ENCODE results near the gene ATP1A2. TPM values are rescaled to one million over a fixed set of nuclear protein-coding genes. Genes with fewer than 3 reads are reported as not detected.

ATP1A2 gene
- total RNA-seq, 2 experiments from 2014 or later: not detected

DNA sequence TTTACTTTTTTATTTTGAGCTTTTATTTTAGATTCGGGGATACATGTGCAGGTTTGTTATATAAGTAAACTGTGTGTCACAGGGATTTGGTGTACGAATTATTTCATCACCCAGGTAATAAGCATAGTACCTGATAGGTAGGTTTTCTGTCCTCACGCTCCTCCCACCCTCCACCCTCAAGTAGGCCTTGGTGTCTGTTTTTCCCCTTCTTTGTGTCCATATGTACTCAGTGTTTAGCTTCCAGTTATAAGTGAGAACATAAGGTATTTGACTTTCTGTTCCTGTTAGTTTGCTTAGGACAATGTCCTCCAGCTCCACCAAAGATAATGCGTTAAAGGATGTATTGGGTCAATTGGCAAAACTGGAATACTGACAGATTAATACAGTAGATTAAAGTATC lies 41.6 kb downstream of the ATP1A2 start:
- Mint-ChIP-seq H3K9me3 (no peaks in the 10 kb centered on the region), H3K4me3 (no peak overlapping the region), H3K27me3 (no peaks in the 10 kb centered on the region), H3K36me3 (no peaks in the 10 kb centered on the region), H3K27ac (no peak overlapping the region), H3K4me1 (no peaks in the 10 kb centered on the region)
- no peak for DNase-seq

DNA sequence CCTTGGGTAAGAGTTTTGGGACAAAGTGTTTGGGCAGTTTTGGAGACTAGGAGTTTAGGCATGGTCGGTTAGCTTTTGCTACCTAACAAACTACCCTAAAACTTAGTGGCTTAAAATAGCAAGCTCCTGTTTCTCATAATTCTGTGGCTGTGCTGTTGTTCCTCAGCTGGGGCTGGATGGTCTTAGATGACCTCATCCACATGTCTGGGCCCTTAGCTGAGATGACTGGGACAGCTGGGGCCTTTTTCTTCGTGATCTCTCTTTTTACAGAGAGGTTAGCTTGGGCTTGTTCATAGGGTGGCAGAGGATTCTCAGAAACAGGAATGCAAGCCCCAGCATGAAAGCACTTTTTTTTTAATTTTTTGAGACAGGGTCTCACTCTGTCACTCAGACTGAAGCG lies 42.5 kb downstream of the ATP1A2 start:
- H3K27me3 Mint-ChIP-seq: no peaks in the 10 kb centered on the region
- no peak overlapping the region for H3K4me3 Mint-ChIP-seq
- no peaks in the 10 kb centered on the region for H3K4me1 Mint-ChIP-seq
- H3K9me3 Mint-ChIP-seq: no peaks in the 10 kb centered on the region
- H3K27ac Mint-ChIP-seq: no peak overlapping the region
- no peak for DNase-seq
- H3K36me3 Mint-ChIP-seq: no peaks in the 10 kb centered on the region

DNA sequence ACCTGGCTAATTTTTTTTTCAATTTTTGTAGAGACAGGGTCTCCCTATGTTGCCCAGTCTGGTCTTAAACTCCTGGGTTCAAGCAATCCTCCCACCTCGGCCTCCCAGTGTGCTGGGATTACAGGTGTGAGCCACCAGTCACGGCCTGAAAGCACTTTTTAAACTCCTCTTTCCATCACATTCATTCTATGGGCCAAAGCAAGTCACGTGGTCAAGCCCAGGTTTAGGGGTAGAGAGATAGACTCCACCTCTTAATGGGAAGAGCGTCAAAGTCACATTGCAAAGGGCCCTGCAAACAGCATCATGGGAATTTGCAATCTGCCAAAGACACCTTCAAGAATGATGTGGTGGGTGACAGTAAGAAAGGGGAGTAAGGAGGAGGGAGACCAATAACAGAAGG lies 43.0 kb downstream of the ATP1A2 start:
- no peaks in the 10 kb centered on the region for H3K9me3 Mint-ChIP-seq
- no peak overlapping the region for H3K4me3 Mint-ChIP-seq
- H3K27me3 Mint-ChIP-seq: peaks cover 4% of the 10 kb centered on the region

DNA sequence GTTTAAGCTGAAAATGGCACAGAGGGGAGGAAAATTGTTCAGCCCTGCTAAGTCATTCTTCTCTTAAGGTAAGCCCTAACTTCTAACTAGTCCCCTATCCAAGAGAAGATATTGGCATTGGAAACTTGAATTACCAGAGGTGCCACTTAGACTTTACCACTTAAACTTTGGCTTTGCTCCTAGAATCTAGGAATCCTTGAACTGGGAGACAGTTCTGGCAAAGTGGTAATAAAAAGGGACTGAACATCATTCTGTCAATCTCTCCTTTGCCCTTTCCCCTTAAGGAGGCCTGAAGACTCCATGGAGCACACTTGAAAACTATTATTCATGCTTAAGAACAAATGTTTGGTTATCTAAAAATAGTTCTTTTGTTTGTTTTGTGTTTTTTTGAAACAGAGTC lies 44.3 kb downstream of the ATP1A2 start:
- DNase-seq: no peak
- Mint-ChIP-seq H3K9me3 (no peaks in the 10 kb centered on the region), H3K27me3 (peaks cover 10% of the 10 kb centered on the region), H3K27ac (no peak overlapping the region), H3K36me3 (no peaks in the 10 kb centered on the region), H3K4me3 (no peak overlapping the region), H3K4me1 (no peaks in the 10 kb centered on the region)

More for the DNA sequence above, 43.0 kb downstream of the ATP1A2 start:
- no peak for DNase-seq
- H3K4me1 Mint-ChIP-seq: no peaks in the 10 kb centered on the region
- H3K36me3 Mint-ChIP-seq: no peaks in the 10 kb centered on the region
- H3K27ac Mint-ChIP-seq: no peak overlapping the region

DNA sequence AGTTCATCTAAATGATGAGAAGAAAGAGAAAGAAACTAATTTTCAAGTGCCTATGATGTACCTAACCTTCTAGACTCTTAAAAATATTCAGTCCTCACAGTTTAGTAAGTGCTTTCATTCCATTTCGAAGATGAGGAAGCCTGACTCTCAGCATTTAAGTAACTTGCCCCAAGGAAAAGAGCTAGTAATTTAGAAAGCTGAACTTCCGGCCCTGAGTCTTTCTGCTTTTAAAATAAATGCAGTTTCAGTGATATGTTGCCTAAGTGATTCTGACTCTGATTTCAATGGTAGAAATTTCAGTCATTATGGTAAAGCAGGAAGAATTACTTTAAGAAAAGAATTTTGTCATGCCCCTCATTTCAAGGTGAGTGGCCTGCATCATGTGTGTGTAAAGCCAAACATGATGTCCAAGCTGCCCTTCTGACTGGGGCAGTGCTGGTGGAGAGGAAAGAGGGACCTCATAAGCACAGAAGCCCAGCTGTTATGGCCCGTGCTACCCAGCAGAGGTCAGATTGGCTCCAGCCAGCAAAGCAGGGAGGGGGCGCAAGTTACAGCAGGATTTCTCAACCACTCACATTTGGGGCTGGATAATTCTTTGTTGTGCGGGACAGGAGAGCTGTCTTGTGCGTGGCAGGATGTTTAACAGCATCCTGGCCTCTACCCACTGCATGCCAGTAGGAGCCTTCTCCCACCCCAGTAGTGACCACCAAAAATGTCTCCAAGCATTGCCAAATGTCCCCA lies 46.6 kb downstream of the ATP1A2 start:
- DNase-seq: no peak
- Mint-ChIP-seq H3K27ac (no peak overlapping the region), H3K4me1 (peaks cover 6% of the 10 kb centered on the region), H3K9me3 (no peaks in the 10 kb centered on the region), H3K36me3 (no peaks in the 10 kb centered on the region), H3K4me3 (no peak overlapping the region), H3K27me3 (peaks cover 15% of the 10 kb centered on the region)

DNA sequence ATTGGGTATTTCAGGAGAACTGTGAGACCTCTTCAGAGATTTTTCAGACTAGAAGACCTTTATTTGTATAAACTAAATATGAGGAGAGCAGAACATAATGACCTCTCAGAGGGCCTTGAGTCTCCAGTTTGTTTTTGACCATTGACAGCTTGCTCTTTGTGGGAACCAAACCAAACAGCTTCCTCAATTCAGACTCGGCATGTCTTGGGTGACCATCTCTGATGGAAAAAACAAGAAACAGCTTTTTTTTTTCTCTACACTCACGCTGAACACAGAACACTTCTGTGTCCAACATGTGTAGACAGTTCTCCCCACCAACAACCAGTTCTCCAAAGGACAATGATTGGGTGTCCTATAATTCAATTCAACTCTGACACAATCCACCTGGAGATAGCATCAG lies 47.4 kb downstream of the ATP1A2 start:
- Mint-ChIP-seq H3K4me3 (no peak overlapping the region), H3K36me3 (no peaks in the 10 kb centered on the region), H3K27ac (no peak overlapping the region), H3K27me3 (peaks cover 15% of the 10 kb centered on the region), H3K4me1 (peaks cover 13% of the 10 kb centered on the region), H3K9me3 (no peaks in the 10 kb centered on the region)
- no peak for DNase-seq

DNA sequence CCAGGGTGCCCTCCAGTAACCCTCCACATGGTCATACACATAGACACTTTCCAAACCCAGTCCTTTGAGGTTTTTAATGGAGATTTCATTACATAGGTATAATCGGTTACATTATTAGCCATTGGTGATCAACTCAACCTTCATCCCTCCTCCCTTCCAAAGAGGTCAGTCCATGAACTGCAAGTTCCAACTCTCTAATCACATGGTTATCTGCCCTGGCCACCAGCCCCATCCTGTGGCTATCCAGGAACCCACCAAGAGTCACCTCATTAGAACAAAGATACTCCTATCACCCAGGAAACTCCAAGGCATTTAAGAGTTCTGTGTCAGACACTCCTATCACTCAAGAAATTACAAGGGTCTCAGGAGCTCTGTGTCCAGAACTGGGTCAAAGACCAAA lies 48.1 kb downstream of the ATP1A2 start:
- Mint-ChIP-seq H3K36me3 (no peaks in the 10 kb centered on the region), H3K4me1 (peaks cover 14% of the 10 kb centered on the region), H3K4me3 (no peak overlapping the region), H3K27ac (no peak overlapping the region), H3K27me3 (peaks cover 15% of the 10 kb centered on the region), H3K9me3 (no peaks in the 10 kb centered on the region)
- no peak for DNase-seq

DNA sequence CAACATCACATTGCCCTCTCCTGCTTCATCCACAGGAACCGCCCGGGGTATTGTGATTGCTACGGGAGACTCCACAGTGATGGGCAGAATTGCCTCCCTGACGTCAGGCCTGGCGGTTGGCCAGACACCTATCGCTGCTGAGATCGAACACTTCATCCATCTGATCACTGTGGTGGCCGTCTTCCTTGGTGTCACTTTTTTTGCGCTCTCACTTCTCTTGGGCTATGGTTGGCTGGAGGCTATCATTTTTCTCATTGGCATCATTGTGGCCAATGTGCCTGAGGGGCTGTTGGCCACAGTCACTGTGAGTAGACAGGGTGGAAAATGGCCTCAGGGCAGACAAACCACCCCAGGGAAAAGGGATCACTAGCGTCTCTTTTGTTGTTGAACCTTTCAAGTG lies 48.6 kb downstream of the ATP1A2 start:
- H3K27ac Mint-ChIP-seq: no peak overlapping the region
- H3K9me3 Mint-ChIP-seq: no peaks in the 10 kb centered on the region
- peaks cover 19% of the 10 kb centered on the region for H3K27me3 Mint-ChIP-seq
- H3K4me3 Mint-ChIP-seq: no peak overlapping the region
- no peaks in the 10 kb centered on the region for H3K36me3 Mint-ChIP-seq
- H3K4me1 Mint-ChIP-seq: peaks cover 16% of the 10 kb centered on the region
- no peak for DNase-seq

DNA sequence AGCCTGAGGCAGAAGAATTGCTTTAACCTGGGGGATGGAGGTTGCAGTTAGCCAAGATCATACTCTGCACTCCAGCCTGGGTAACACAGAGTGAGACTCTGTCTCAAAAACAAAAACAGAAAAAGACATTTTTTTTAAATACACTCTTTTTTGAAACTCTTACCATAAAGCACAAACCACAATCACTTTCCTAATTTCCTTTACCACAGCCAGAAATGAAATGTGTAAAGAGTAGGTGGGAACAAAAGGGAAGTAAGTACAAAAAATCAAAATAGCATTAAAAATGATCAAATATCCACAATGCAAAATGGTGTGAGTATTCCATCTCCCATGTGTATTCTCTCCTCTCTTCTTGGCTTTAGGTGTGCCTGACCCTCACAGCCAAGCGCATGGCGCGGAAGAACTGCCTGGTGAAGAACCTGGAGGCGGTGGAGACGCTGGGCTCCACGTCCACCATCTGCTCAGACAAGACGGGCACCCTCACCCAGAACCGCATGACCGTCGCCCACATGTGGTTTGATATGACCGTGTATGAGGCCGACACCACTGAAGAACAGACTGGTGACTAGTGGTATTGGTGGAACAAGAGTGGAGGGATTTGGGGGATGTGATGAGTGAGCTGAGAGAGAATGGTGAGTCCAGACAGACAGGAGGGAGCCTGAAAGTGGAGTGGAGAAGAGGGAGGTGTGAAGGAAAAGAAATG lies 50.8 kb downstream of the ATP1A2 start:
- Mint-ChIP-seq H3K4me3 (no peak overlapping the region), H3K36me3 (no peaks in the 10 kb centered on the region), H3K9me3 (no peaks in the 10 kb centered on the region), H3K27ac (peak overlapping the region; percentile 1), H3K27me3 (peaks cover 23% of the 10 kb centered on the region), H3K4me1 (peaks cover 27% of the 10 kb centered on the region)
- no peak for DNase-seq

DNA sequence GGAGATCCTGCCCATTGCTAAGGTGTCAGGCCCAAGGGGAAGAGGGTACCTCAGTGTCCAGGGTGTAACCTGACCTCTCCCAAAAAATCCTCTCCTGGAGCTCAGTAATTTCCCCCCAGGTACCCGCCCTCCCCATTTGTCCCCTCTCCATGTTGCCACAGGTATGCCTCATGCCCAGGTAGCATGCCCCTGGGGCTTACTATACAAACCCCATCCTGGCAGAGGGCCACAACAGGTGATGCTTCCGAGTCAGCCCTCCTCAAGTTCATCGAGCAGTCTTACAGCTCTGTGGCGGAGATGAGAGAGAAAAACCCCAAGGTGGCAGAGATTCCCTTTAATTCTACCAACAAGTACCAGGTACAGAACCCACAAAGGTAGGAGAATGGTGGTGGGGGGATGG lies 51.5 kb downstream of the ATP1A2 start:
- peaks cover 27% of the 10 kb centered on the region for H3K4me1 Mint-ChIP-seq
- H3K9me3 Mint-ChIP-seq: no peaks in the 10 kb centered on the region
- H3K4me3 Mint-ChIP-seq: no peak overlapping the region
- no peak overlapping the region for H3K27ac Mint-ChIP-seq
- no peaks in the 10 kb centered on the region for H3K36me3 Mint-ChIP-seq
- H3K27me3 Mint-ChIP-seq: peaks cover 27% of the 10 kb centered on the region
- DNase-seq: no peak

DNA sequence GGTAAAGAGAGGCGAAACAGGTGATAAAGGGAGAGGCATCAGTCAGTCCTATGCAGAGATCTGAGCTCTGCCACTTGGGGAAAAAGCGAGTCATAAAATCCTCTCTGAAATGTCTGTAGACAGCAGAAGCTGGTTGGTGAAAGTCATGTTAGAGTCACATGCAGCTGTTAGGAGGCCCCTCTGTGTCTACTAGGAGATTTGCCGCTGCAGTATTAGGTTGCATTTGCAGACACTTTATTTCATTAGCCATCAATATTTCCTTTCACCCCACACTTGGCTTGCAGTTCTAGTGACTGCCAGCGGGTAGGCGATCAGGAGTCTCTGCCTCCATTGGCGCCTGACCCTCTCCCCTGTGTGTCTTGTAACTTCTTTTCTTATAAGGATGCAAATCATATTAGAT lies 52.0 kb downstream of the ATP1A2 start:
- H3K4me3 Mint-ChIP-seq: no peak overlapping the region
- peak; percentile 26 for DNase-seq
- H3K36me3 Mint-ChIP-seq: no peaks in the 10 kb centered on the region
- peaks cover 27% of the 10 kb centered on the region for H3K4me1 Mint-ChIP-seq
- no peaks in the 10 kb centered on the region for H3K9me3 Mint-ChIP-seq
- H3K27ac Mint-ChIP-seq: no peak overlapping the region
- peaks cover 29% of the 10 kb centered on the region for H3K27me3 Mint-ChIP-seq

DNA sequence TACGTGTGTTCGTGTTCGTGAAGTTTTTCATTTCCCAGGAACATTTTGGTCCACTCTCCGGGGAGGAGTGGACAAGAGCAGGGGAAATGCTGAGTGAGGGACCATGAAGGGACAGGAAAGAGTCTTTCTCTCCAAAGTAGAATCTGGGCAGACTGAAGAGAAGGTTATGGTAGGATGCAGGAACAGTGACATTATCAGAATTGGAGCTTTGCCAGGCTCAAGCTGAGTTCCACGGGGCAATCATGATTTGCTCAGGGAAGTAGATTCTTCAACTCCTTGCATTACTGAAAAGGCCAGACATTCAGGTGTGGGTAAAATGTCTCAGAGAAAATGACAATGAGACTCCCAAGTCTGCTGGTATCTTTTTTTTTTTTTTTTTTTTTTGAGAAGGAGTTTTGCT lies 52.5 kb downstream of the ATP1A2 start:
- Mint-ChIP-seq H3K9me3 (no peaks in the 10 kb centered on the region), H3K27me3 (peaks cover 29% of the 10 kb centered on the region), H3K4me3 (no peak overlapping the region), H3K27ac (no peak overlapping the region), H3K36me3 (no peaks in the 10 kb centered on the region), H3K4me1 (peaks cover 27% of the 10 kb centered on the region)
- DNase-seq: no peak

DNA sequence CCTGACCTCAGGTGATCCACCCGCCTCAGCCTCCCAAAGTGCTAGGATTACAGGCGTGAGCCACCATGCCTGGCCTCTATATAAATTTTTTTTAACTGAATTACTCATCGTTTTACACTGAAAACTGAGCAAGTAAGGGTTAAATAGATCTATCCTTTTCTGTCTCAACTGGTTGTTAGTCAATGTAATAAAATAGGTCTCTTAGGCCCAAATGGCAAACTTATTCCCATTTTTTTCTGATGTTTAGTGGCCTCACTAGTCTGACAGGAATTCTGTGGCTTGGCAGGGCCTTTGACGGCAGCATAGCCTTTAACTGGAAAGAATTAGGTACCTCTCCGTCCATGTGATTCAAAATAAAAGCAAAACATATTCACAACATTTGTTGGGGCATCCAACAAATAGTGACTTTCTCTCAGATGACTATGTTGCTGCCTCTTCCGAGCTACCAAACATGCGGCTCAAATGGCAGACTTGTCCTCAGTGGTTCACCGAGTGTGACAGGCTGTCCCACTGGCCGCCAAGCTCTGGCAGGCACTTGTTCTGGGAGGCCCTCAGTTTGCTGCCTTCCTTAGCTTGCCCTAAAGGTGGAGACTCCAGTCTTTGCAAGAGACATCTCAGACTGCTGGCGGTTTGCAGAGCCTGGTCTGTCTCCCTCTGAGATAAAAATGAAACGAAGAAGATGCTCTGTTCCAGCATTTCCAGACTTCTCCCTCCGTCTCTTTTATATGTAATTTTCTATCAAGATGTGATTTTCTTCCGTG lies 53.2 kb downstream of the ATP1A2 start:
- DNase-seq: no peak
- peaks cover 27% of the 10 kb centered on the region for H3K4me1 Mint-ChIP-seq
- peaks cover 23% of the 10 kb centered on the region for H3K27me3 Mint-ChIP-seq
- no peak overlapping the region for H3K4me3 Mint-ChIP-seq
- peak overlapping the region; percentile 46 for H3K27ac Mint-ChIP-seq
- no peaks in the 10 kb centered on the region for H3K36me3 Mint-ChIP-seq
- no peaks in the 10 kb centered on the region for H3K9me3 Mint-ChIP-seq

DNA sequence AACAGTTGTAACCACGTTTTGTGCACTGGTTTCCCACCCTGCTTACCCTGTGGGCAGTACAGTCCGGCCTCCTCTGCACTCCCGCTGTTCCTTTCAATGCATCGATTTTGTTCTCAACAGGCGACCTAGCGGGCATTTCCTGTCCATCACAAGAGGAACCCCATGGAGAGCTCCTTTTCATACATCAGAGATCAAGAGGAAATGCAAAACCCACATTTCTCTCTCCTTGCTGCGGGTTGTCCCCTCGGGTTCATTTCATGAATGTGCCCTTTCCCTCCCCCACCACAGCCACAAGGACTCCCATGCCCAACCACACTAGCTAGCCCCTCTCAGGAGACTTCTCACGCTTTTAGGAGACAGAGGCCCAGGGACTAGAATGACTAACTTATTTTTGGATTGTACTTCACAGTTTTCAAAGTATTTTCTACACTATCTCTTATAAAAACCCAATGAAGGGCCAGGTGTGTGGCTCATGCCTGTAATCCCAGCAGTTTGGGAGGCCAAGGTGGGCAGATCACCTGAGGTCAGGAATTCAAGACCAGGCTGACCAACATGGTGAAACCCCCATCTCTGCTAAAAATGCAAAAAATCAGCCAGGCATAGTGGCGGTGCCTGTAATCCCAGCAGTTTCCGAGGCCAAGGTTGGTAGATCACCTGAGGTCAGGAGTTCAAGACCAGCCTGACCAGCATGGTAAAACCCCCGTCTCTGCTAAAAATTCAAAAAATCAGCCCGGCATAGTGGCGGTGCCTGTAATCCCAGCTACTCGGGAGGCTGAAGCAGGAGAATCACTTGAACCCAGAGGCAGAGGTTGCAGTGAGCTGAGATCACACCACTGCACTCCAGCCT lies 54.2 kb downstream of the ATP1A2 start:
- peak; percentile 64 for DNase-seq
- Mint-ChIP-seq H3K27ac (peak overlapping the region; percentile 46), H3K9me3 (no peaks in the 10 kb centered on the region), H3K36me3 (no peaks in the 10 kb centered on the region), H3K4me1 (peaks cover 27% of the 10 kb centered on the region), H3K4me3 (peak overlapping the region; percentile 4), H3K27me3 (peaks cover 19% of the 10 kb centered on the region)

DNA sequence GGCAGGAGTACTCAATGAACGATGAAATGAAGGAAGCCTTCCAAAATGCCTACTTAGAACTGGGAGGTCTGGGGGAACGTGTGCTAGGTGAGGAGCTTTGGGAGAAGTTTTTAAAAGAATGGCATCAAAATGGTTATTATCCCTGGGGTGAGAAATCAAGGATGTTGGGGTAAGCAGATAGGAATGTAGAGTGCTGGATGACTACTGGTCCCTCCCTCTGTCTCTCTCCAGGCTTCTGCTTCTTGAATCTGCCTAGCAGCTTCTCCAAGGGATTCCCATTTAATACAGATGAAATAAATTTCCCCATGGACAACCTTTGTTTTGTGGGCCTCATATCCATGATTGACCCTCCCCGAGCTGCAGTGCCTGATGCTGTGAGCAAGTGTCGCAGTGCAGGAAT lies 55.8 kb downstream of the ATP1A2 start:
- Mint-ChIP-seq H3K27me3 (peaks cover 14% of the 10 kb centered on the region), H3K27ac (no peak overlapping the region), H3K9me3 (no peaks in the 10 kb centered on the region), H3K4me3 (no peak overlapping the region), H3K4me1 (peaks cover 26% of the 10 kb centered on the region), H3K36me3 (no peaks in the 10 kb centered on the region)
- DNase-seq: no peak

Measured in activated naive CD8-positive, alpha-beta T cell treated with anti-CD3 and anti-CD28 coated beads for 36 hours (primary cell).